ENCODE data around the gene SUSD4. TPM values are rescaled to one million over a fixed set of nuclear protein-coding genes. Genes with fewer than 3 reads are reported as not detected.

Gene SUSD4
- total RNA-seq, 1 experiment from 2014 or later: 7.2 TPM

DNA sequence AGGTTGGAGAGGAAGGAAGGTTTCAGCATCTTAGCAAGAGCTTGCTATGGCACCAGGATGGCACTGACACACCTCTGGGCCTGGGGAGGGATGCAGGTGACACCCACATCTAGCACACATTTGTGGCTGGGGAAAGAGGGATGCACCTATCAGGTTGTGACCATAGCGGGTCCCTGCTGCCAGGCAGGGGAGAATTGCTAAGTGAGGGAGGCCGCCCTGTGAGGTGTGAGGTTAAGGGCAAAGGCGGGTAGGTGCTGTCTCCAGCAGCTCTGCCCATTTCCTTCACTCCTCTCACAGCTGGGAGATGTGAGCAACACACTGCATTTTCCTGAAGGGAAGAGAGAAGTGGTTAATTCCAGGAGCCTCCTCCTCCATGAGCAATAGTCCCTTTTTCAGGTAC lies 137.7 kb downstream of the SUSD4 start:
- Mint-ChIP-seq H3K9me3 (ENCODE audit: low read depth, unreplicated experiment) (peaks cover 3% of the 10 kb centered on the region), H3K36me3 (ENCODE audit: insufficient read depth, unreplicated experiment) (no peaks in the 10 kb centered on the region), H3K4me3 (ENCODE audit: low read depth, unreplicated experiment) (no peak overlapping the region), H3K27me3 (ENCODE audit: unreplicated experiment) (peaks cover 14% of the 10 kb centered on the region), H3K4me1 (ENCODE audit: low read depth, unreplicated experiment) (peaks cover 9% of the 10 kb centered on the region), H3K27ac (ENCODE audit: unreplicated experiment) (no peak overlapping the region)
- DNase-seq: no peak
- TF ChIP-seq, protein P1, sequence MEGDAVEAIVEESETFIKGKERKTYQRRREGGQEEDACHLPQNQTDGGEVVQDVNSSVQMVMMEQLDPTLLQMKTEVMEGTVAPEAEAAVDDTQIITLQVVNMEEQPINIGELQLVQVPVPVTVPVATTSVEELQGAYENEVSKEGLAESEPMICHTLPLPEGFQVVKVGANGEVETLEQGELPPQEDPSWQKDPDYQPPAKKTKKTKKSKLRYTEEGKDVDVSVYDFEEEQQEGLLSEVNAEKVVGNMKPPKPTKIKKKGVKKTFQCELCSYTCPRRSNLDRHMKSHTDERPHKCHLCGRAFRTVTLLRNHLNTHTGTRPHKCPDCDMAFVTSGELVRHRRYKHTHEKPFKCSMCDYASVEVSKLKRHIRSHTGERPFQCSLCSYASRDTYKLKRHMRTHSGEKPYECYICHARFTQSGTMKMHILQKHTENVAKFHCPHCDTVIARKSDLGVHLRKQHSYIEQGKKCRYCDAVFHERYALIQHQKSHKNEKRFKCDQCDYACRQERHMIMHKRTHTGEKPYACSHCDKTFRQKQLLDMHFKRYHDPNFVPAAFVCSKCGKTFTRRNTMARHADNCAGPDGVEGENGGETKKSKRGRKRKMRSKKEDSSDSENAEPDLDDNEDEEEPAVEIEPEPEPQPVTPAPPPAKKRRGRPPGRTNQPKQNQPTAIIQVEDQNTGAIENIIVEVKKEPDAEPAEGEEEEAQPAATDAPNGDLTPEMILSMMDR (IDR thresholded peaks at IDR 0.05; ENCODE audit: unreplicated experiment): no peak
- BruUV-seq (replicated peaks): no TSS peak
- CTCF ChIA-PET: no interaction called here
- intact Hi-C loops (cut with micrococcal nuclease; ENCODE audit: unreplicated experiment): no loop called here

DNA sequence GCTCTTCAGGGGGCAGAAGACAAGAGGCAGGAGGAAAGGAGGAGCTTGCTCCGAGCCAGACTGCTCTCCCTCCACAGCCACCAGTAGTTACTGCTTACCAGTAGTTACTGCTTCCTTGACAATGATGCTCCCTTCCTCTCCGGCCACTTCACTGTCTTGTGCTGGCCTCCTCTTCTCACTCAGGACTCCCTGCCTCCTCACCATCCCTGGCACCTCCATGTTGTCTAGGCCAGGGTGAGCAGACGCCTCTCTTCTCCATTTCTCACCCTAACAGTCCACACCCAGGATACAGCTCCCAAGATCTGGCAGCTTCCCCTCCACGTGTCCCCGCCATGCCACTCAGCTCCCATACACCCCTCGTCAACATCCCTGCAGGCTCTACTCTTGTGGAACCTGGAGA lies 138.5 kb downstream of the SUSD4 start:
- CTCF ChIA-PET: no interaction called here
- Mint-ChIP-seq H3K4me1 (ENCODE audit: low read depth, unreplicated experiment) (peaks cover 2% of the 10 kb centered on the region), H3K4me3 (ENCODE audit: low read depth, unreplicated experiment) (no peak overlapping the region), H3K9me3 (ENCODE audit: low read depth, unreplicated experiment) (peaks cover 3% of the 10 kb centered on the region), H3K27me3 (ENCODE audit: unreplicated experiment) (peaks cover 14% of the 10 kb centered on the region), H3K27ac (ENCODE audit: unreplicated experiment) (no peak overlapping the region), H3K36me3 (ENCODE audit: insufficient read depth, unreplicated experiment) (no peaks in the 10 kb centered on the region)
- BruUV-seq (replicated peaks): no TSS peak
- DNase-seq: no peak
- TF ChIP-seq, protein P1 (IDR thresholded peaks at IDR 0.05; ENCODE audit: unreplicated experiment): no peak
- intact Hi-C loops (cut with micrococcal nuclease; ENCODE audit: unreplicated experiment): no loop called here

DNA sequence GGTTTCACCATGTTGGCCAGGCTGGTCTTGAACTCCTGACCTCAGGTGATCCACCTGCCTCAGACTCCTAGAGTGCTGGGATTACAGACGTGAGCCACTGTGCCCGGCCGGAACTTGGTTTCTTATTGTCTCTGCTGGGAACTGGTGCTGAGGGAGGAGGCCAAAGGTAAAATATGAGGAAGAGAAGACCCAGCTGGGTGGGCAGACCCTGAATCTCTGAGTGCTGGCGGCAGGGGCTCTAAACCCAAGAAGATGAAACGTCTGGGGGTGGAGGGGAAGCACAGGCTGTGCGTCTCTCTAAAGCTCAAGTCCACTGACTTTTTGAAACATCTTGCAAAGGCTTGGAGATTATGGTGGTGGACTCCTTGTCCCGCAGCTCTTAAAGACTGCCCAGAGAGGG lies 138.9 kb downstream of the SUSD4 start:
- TF ChIP-seq, protein P1 (IDR thresholded peaks at IDR 0.05; ENCODE audit: unreplicated experiment): no peak
- H3K27me3 Mint-ChIP-seq (ENCODE audit: unreplicated experiment): peaks cover 14% of the 10 kb centered on the region
- H3K4me1 Mint-ChIP-seq (ENCODE audit: low read depth, unreplicated experiment): no peaks in the 10 kb centered on the region
- no TSS peak for BruUV-seq (replicated peaks)
- intact Hi-C loops (cut with micrococcal nuclease; ENCODE audit: unreplicated experiment): no loop called here
- H3K27ac Mint-ChIP-seq (ENCODE audit: unreplicated experiment): no peak overlapping the region
- H3K9me3 Mint-ChIP-seq (ENCODE audit: low read depth, unreplicated experiment): peaks cover 3% of the 10 kb centered on the region
- DNase-seq: no peak
- H3K4me3 Mint-ChIP-seq (ENCODE audit: low read depth, unreplicated experiment): no peak overlapping the region
- CTCF ChIA-PET: no interaction called here
- H3K36me3 Mint-ChIP-seq (ENCODE audit: insufficient read depth, unreplicated experiment): no peaks in the 10 kb centered on the region

DNA sequence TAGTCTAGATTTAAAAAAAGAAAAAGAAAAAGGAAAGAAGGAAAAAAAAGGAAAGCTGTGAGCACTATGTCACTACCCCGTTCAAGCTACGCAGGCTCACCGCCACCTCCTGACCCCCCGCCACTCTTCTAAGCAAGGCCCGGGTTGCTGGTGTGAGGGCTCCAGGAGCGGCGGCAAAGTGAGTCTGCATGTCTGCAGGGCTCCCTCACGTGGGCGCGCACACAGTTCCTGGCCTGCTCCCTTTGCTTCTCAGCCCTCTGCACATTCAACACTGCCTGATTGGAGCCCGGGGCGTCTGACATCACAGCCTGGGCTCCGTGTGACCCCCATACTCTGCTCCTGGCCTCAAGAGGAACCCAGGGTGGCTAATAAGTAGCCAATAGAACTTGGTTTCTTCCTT lies 139.5 kb downstream of the SUSD4 start:
- DNase-seq: no peak
- intact Hi-C loops (cut with micrococcal nuclease; ENCODE audit: unreplicated experiment): no loop called here
- no peak overlapping the region for H3K4me3 Mint-ChIP-seq (ENCODE audit: low read depth, unreplicated experiment)
- CTCF ChIA-PET: no interaction called here
- no peaks in the 10 kb centered on the region for H3K4me1 Mint-ChIP-seq (ENCODE audit: low read depth, unreplicated experiment)
- no peaks in the 10 kb centered on the region for H3K36me3 Mint-ChIP-seq (ENCODE audit: insufficient read depth, unreplicated experiment)
- peaks cover 14% of the 10 kb centered on the region for H3K27me3 Mint-ChIP-seq (ENCODE audit: unreplicated experiment)
- H3K27ac Mint-ChIP-seq (ENCODE audit: unreplicated experiment): no peak overlapping the region
- no TSS peak for BruUV-seq (replicated peaks)
- H3K9me3 Mint-ChIP-seq (ENCODE audit: low read depth, unreplicated experiment): peaks cover 3% of the 10 kb centered on the region
- TF ChIP-seq, protein P1 (IDR thresholded peaks at IDR 0.05; ENCODE audit: unreplicated experiment): no peak
